NCI-H774 (cell line): ENCODE measurements around the gene OPA3.

Experiments used
- DNase-seq: peaks from one replicate; lab custom pipeline; 2025; lab: John Stamatoyannopoulos, UW

Gene OPA3

GRCh38 chr19:45501730-45502014 lies 82.9 kb downstream of the OPA3 start:
- DNase-seq: no peak

GRCh38 chr19:45500918-45501729 lies 83.5 kb downstream of the OPA3 start:
- DNase-seq: no peak

- DNase-seq: peak; percentile 24
Measured at GRCh38 chr19:45499196-45500180, 85.1 kb downstream of the OPA3 start.

GRCh38 chr19:45498411-45499195 lies 86.0 kb downstream of the OPA3 start, which contains the start of gene PPM1N:
Gene PPM1N, plus strand, starts transcription at chr19:45498443. Its CDS starts 30 bp downstream, at chr19:45498473.
- DNase-seq: no peak

- no peak for DNase-seq
Measured at GRCh38 chr19:45497791-45498190, 86.8 kb downstream of the OPA3 start.

GRCh38 chr19:45496349-45496953 lies 88.2 kb downstream of the OPA3 start:
- DNase-seq: no peak

GRCh38 chr19:45495178-45495577 lies 89.4 kb downstream of the OPA3 start:
- DNase-seq: no peak

- no peak for DNase-seq
Measured at GRCh38 chr19:45494261-45494916, 90.2 kb downstream of the OPA3 start.

- no peak for DNase-seq
Measured at GRCh38 chr19:45492627-45493470, 91.8 kb downstream of the OPA3 start.

- DNase-seq: no peak
Measured at GRCh38 chr19:45492137-45492626, 92.4 kb downstream of the OPA3 start.

- DNase-seq: no peak
Measured at GRCh38 chr19:45489216-45489855, 95.3 kb downstream of the OPA3 start.

- no peak for DNase-seq
Measured at GRCh38 chr19:45488708-45489107, 95.9 kb downstream of the OPA3 start.

GRCh38 chr19:45485305-45486077 lies 99.1 kb downstream of the OPA3 start:
- DNase-seq: peak; percentile 95

- DNase-seq: no peak
Measured at GRCh38 chr19:45484273-45484945, 100.2 kb downstream of the OPA3 start.

GRCh38 chr19:45483033-45483432 lies 101.6 kb downstream of the OPA3 start:
- no peak for DNase-seq

- DNase-seq: peak; percentile 83
Measured at GRCh38 chr19:45478454-45479238, 106.0 kb downstream of the OPA3 start.

GRCh38 chr19:45477713-45478453 lies 106.7 kb downstream of the OPA3 start:
- peak; percentile 48 for DNase-seq
